NT2/D1 (cell line): Measurements from ENCODE around the gene LAMB4.

ENCODE experiments used
- DNase-seq: peaks from one replicate; pipeline ENCODE4 v3.0.0-alpha.2; 2011; ENCODE audit warnings: low read depth, low spot score
- H3K27me3 ChIP-seq: 2 replicates; pipeline ENCODE4 v1.6.0; 2011; ENCODE audit warnings: mild to moderate bottlenecking; ENCODE audit not compliant: insufficient read length, insufficient read depth
- H3K36me3 ChIP-seq: 2 replicates; pipeline ENCODE4 v1.6.1; 2011; ENCODE audit warnings: mild to moderate bottlenecking, low read length, mixed read lengths; ENCODE audit not compliant: insufficient read depth, insufficient read length
- H3K4me1 ChIP-seq: 2 replicates; pipeline ENCODE4 v1.5.1; 2011; ENCODE audit not compliant: insufficient read depth, insufficient read length
- H3K4me3 ChIP-seq: 2 replicates; pipeline ENCODE4 v1.5.1; 2011; ENCODE audit warnings: low read depth; ENCODE audit not compliant: insufficient read length
- H3K9ac ChIP-seq: 2 replicates; pipeline ENCODE4 v1.6.0; 2011; ENCODE audit warnings: low read depth; ENCODE audit not compliant: insufficient read length
- H3K9me3 ChIP-seq: 2 replicates; pipeline ENCODE4 v1.5.1; 2011; ENCODE audit warnings: mild to moderate bottlenecking, low read length; ENCODE audit not compliant: insufficient read depth
- SUZ12 ChIP-seq: IDR thresholded peaks from 2 replicates; pipeline ENCODE4 v1.6.1; 2011; ENCODE audit not compliant: insufficient read length, insufficient read depth; ENCODE audit errors: extremely low read depth
- YY1 ChIP-seq: IDR thresholded peaks from 2 replicates; pipeline ENCODE4 v1.6.1; 2011; ENCODE audit not compliant: insufficient read length, insufficient read depth
- ZNF274 ChIP-seq: IDR thresholded peaks from 2 replicates; pipeline ENCODE4 v1.6.1; 2011; ENCODE audit warnings: mild to moderate bottlenecking, low read depth, low read length

Gene LAMB4, protein sequence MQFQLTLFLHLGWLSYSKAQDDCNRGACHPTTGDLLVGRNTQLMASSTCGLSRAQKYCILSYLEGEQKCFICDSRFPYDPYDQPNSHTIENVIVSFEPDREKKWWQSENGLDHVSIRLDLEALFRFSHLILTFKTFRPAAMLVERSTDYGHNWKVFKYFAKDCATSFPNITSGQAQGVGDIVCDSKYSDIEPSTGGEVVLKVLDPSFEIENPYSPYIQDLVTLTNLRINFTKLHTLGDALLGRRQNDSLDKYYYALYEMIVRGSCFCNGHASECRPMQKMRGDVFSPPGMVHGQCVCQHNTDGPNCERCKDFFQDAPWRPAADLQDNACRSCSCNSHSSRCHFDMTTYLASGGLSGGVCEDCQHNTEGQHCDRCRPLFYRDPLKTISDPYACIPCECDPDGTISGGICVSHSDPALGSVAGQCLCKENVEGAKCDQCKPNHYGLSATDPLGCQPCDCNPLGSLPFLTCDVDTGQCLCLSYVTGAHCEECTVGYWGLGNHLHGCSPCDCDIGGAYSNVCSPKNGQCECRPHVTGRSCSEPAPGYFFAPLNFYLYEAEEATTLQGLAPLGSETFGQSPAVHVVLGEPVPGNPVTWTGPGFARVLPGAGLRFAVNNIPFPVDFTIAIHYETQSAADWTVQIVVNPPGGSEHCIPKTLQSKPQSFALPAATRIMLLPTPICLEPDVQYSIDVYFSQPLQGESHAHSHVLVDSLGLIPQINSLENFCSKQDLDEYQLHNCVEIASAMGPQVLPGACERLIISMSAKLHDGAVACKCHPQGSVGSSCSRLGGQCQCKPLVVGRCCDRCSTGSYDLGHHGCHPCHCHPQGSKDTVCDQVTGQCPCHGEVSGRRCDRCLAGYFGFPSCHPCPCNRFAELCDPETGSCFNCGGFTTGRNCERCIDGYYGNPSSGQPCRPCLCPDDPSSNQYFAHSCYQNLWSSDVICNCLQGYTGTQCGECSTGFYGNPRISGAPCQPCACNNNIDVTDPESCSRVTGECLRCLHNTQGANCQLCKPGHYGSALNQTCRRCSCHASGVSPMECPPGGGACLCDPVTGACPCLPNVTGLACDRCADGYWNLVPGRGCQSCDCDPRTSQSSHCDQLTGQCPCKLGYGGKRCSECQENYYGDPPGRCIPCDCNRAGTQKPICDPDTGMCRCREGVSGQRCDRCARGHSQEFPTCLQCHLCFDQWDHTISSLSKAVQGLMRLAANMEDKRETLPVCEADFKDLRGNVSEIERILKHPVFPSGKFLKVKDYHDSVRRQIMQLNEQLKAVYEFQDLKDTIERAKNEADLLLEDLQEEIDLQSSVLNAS (N-terminal part only)

GRCh38 chr7:108130261-108130660 is at the start of gene LAMB4:
Gene LAMB4, minus strand, starts transcription at chr7:108130361. Its CDS starts 7,197 bp downstream, at chr7:108123164.
- no peak within 1 kb of the TSS for H3K9ac ChIP-seq
- H3K9me3 ChIP-seq: no peaks in the 10 kb centered on the region
- peaks cover 2% of the 10 kb centered on the region for H3K4me1 ChIP-seq
- no peak for DNase-seq
- H3K4me3 ChIP-seq: no peak within 1 kb of the TSS
- H3K36me3 ChIP-seq: no peaks in the 10 kb centered on the region
- H3K27me3 ChIP-seq: no peaks in the 10 kb centered on the region
- TF ChIP-seq YY1: no peak
- no peak for TF ChIP-seq ZNF274

GRCh38 chr7:108178398-108178797 is 48.2 kb upstream of the LAMB4 start:
- no peak for TF ChIP-seq YY1
- TF ChIP-seq SUZ12: no peak
- no peak for TF ChIP-seq ZNF274
- no peak overlapping the region for H3K9ac ChIP-seq
- no peaks in the 10 kb centered on the region for H3K36me3 ChIP-seq
- no peaks in the 10 kb centered on the region for H3K27me3 ChIP-seq
- H3K4me1 ChIP-seq: no peaks in the 10 kb centered on the region
- no peak for DNase-seq
- H3K9me3 ChIP-seq: no peaks in the 10 kb centered on the region
- no peak overlapping the region for H3K4me3 ChIP-seq

- H3K27me3 ChIP-seq: no peaks in the 10 kb centered on the region
- DNase-seq: no peak
- H3K9ac ChIP-seq: no peak overlapping the region
- TF ChIP-seq YY1 (no peak), ZNF274 (no peak), SUZ12 (no peak)
- no peaks in the 10 kb centered on the region for H3K4me1 ChIP-seq
- no peaks in the 10 kb centered on the region for H3K36me3 ChIP-seq
- H3K9me3 ChIP-seq: no peaks in the 10 kb centered on the region
- H3K4me3 ChIP-seq: no peak overlapping the region
Observed at GRCh38 chr7:108171164-108171563, 41.0 kb upstream of the LAMB4 start.

- no peaks in the 10 kb centered on the region for H3K4me1 ChIP-seq
- no peaks in the 10 kb centered on the region for H3K27me3 ChIP-seq
- no peak for TF ChIP-seq ZNF274
- no peak for TF ChIP-seq SUZ12
- no peak for TF ChIP-seq YY1
- H3K9ac ChIP-seq: no peak overlapping the region
- no peaks in the 10 kb centered on the region for H3K9me3 ChIP-seq
- DNase-seq: no peak
- no peaks in the 10 kb centered on the region for H3K36me3 ChIP-seq
- H3K4me3 ChIP-seq: no peak overlapping the region
Observed at GRCh38 chr7:108170251-108170650, 40.1 kb upstream of the LAMB4 start.

- no peaks in the 10 kb centered on the region for H3K36me3 ChIP-seq
- no peak overlapping the region for H3K9ac ChIP-seq
- H3K9me3 ChIP-seq: no peaks in the 10 kb centered on the region
- no peaks in the 10 kb centered on the region for H3K4me1 ChIP-seq
- no peak for TF ChIP-seq YY1
- no peak for TF ChIP-seq SUZ12
- TF ChIP-seq ZNF274: no peak
- DNase-seq: no peak
- no peaks in the 10 kb centered on the region for H3K27me3 ChIP-seq
- no peak overlapping the region for H3K4me3 ChIP-seq
Observed at GRCh38 chr7:108167460-108167859, 37.3 kb upstream of the LAMB4 start.

- no peak for DNase-seq
- Histone ChIP-seq H3K36me3 (no peaks in the 10 kb centered on the region), H3K27me3 (no peaks in the 10 kb centered on the region), H3K4me1 (no peaks in the 10 kb centered on the region), H3K4me3 (no peak overlapping the region), H3K9ac (no peak overlapping the region), H3K9me3 (no peaks in the 10 kb centered on the region)
- no peak for TF ChIP-seq ZNF274
- TF ChIP-seq YY1: no peak
- TF ChIP-seq SUZ12: no peak
Observed at GRCh38 chr7:108166687-108167086, 36.5 kb upstream of the LAMB4 start.

DNA sequence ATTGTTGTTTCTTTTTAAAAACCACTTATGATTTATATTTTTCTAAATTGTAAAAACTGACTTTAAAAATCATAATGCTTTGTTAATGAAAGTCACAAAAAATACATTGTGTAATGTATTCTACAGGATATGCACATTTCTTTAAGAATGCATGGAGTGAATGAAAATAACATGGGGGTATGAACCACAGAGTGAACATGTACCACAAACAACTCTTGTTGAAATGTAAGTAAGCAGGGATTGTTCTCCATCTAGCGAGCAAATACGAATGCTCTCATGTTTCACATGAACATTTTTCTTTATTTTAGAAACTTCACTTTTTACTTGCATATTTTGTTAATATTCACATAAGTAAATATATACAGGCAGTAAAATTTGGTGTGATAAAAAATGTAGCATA is 35.6 kb upstream of the LAMB4 start:
- no peak overlapping the region for H3K9ac ChIP-seq
- H3K4me3 ChIP-seq: no peak overlapping the region
- H3K9me3 ChIP-seq: no peaks in the 10 kb centered on the region
- no peaks in the 10 kb centered on the region for H3K27me3 ChIP-seq
- DNase-seq: no peak
- H3K4me1 ChIP-seq: no peaks in the 10 kb centered on the region
- no peak for TF ChIP-seq ZNF274
- TF ChIP-seq SUZ12: no peak
- TF ChIP-seq YY1: no peak
- no peaks in the 10 kb centered on the region for H3K36me3 ChIP-seq
